ENCODE results near the gene SOX18.

SOX18 gene

GRCh38 chr20:64037199-64037497 is 12.3 kb downstream of the SOX18 start:
- no peak for DNase-seq

GRCh38 chr20:64036346-64037198 is 12.9 kb downstream of the SOX18 start:
- no peak for DNase-seq

- peak; percentile 32 for DNase-seq
Measured at GRCh38 chr20:64035933-64036345, 13.5 kb downstream of the SOX18 start, which contains the start of gene C20orf204. Gene C20orf204 (plus strand): TSS chr20:64036182. CDS start chr20:64036324, 142 bp downstream.

GRCh38 chr20:64035066-64035932 is 14.1 kb downstream of the SOX18 start:
- DNase-seq: no peak

GRCh38 chr20:64033981-64034493 is 15.4 kb downstream of the SOX18 start:
- no peak for DNase-seq

GRCh38 chr20:64032706-64033624 is 16.5 kb downstream of the SOX18 start:
- DNase-seq: no peak

GRCh38 chr20:64031822-64032314 is 17.6 kb downstream of the SOX18 start:
- DNase-seq: no peak

- DNase-seq: no peak
Measured at GRCh38 chr20:64030371-64031134, 18.9 kb downstream of the SOX18 start.

GRCh38 chr20:64029293-64030117 is 19.9 kb downstream of the SOX18 start:
- DNase-seq: no peak

GRCh38 chr20:64027981-64028685 is 21.3 kb downstream of the SOX18 start:
- DNase-seq: no peak

- no peak for DNase-seq
Measured at GRCh38 chr20:64025826-64026412, 23.5 kb downstream of the SOX18 start.

- no peak for DNase-seq
Measured at GRCh38 chr20:64025101-64025825, 24.2 kb downstream of the SOX18 start.

- DNase-seq: no peak
Measured at GRCh38 chr20:64024141-64024990, 25.1 kb downstream of the SOX18 start.

- no peak for DNase-seq
Measured at GRCh38 chr20:64023361-64024140, 25.9 kb downstream of the SOX18 start.

- no peak for DNase-seq
Measured at GRCh38 chr20:64022671-64023360, 26.6 kb downstream of the SOX18 start.

Data from left hindlimb (tissue), 1 donor.